G401.6 (cell line): ENCODE results near the gene HOXC9.
A peak's percentile ranks its signal among the peaks of the same experiment; 100 is the strongest.

Source experiments
- FAIRE-seq: peaks from 2 replicates; lab custom pipeline; 2012; peaks lifted over from hg19 to GRCh38; lab: Jason Lieb, UNC

The HOXC9 gene

GRCh38 chr12:53976172-53976822, 23.7 kb upstream of the HOXC9 start:
- FAIRE-seq = peak; percentile 74

- no peak for FAIRE-seq
Observed at GRCh38 chr12:53976823-53977595, 23.0 kb upstream of the HOXC9 start.

- no peak for FAIRE-seq
Observed at GRCh38 chr12:53977596-53978445, 22.1 kb upstream of the HOXC9 start.

GRCh38 chr12:53978477-53979356, 21.2 kb upstream of the HOXC9 start:
- peak; percentile 96 for FAIRE-seq

- FAIRE-seq = peak; percentile 87
Observed at GRCh38 chr12:53980104-53980801, 19.7 kb upstream of the HOXC9 start.

- no peak for FAIRE-seq
Observed at GRCh38 chr12:53980802-53981496, 19.0 kb upstream of the HOXC9 start.

- FAIRE-seq = peak; percentile 91
Observed at GRCh38 chr12:53981634-53982565, 18.1 kb upstream of the HOXC9 start.

GRCh38 chr12:53982648-53983567, 17.1 kb upstream of the HOXC9 start:
- no peak for FAIRE-seq

- FAIRE-seq = peak; percentile 88
Observed at GRCh38 chr12:53983568-53983949, 16.4 kb upstream of the HOXC9 start.

GRCh38 chr12:53983950-53984572, 15.9 kb upstream of the HOXC9 start:
- no peak for FAIRE-seq

- peak; percentile 94 for FAIRE-seq
Observed at GRCh38 chr12:53984901-53985691, 14.9 kb upstream of the HOXC9 start, which contains the start of gene HOXC10. Gene HOXC10, plus strand, starts transcription at chr12:53985146. Its CDS starts 114 bp downstream, at chr12:53985260.

- no peak for FAIRE-seq
Observed at GRCh38 chr12:53985692-53985993, 14.3 kb upstream of the HOXC9 start.

- peak; percentile 39 for FAIRE-seq
Observed at GRCh38 chr12:53985994-53986685, 13.8 kb upstream of the HOXC9 start.

GRCh38 chr12:53986686-53987483, 13.1 kb upstream of the HOXC9 start:
- no peak for FAIRE-seq

- FAIRE-seq = no peak
Observed at GRCh38 chr12:53987787-53988230, 12.2 kb upstream of the HOXC9 start.
